Astrocyte of the cerebellum (primary cell): Measurements from ENCODE around the gene KCNN4.

Experiments
- DNase-seq: peaks from one replicate; pipeline ENCODE4 v3.0.0-alpha.2; 2011; ENCODE audit warnings: low read depth
- H3K4me3 ChIP-seq: 2 replicates; pipeline ENCODE4 v1.5.1; 2011; ENCODE audit warnings: mild to moderate bottlenecking, low read depth, low read length, moderate library complexity
- CTCF ChIP-seq: IDR thresholded peaks from 2 replicates; pipeline ENCODE4 v1.5.1; 2012; ENCODE audit warnings: low read length, low read depth, moderate library complexity, mild to moderate bottlenecking; ENCODE audit errors: missing control alignments
- in situ Hi-C: cut with HindIII; loops from 2 replicates; pipeline ENCODE4 v1.10.0; 2017; ENCODE audit warnings: low sequenced_read_pairs

Gene KCNN4

GRCh38 chr19:43774103-43774939, 6.5 kb downstream of the KCNN4 start:
- peak; percentile 73 for TF ChIP-seq CTCF
- peak overlapping the region; percentile 22 for H3K4me3 ChIP-seq
- DNase-seq, result no peak
- in situ Hi-C loops, result loop anchor here (5.0 kb wide), 1 partner anchor 52 kb away; no protein-coding TSS in a partner anchor

- no peak for DNase-seq
- in situ Hi-C loops, result loop anchor here (5.0 kb wide), 1 partner anchor 51 kb away; no protein-coding TSS in a partner anchor
- H3K4me3 ChIP-seq, result no peak overlapping the region
- no peak for TF ChIP-seq CTCF
Observed at GRCh38 chr19:43773725-43774102, 7.1 kb downstream of the KCNN4 start.

GRCh38 chr19:43769256-43769655, 11.5 kb downstream of the KCNN4 start:
- in situ Hi-C loops, result no loop called here
- no peak for DNase-seq
- TF ChIP-seq CTCF, result no peak
- H3K4me3 ChIP-seq, result no peak overlapping the region

GRCh38 chr19:43768273-43769050, 12.3 kb downstream of the KCNN4 start:
- no peak overlapping the region for H3K4me3 ChIP-seq
- in situ Hi-C loops, result no loop called here
- no peak for TF ChIP-seq CTCF
- DNase-seq, result no peak

GRCh38 chr19:43767818-43768217, 13.0 kb downstream of the KCNN4 start:
- H3K4me3 ChIP-seq, result no peak overlapping the region
- in situ Hi-C loops, result no loop called here
- no peak for TF ChIP-seq CTCF
- DNase-seq, result no peak

GRCh38 chr19:43767316-43767715, 13.5 kb downstream of the KCNN4 start:
- H3K4me3 ChIP-seq, result no peak overlapping the region
- in situ Hi-C loops, result no loop called here
- no peak for TF ChIP-seq CTCF

More at GRCh38 chr19:43767316-43767715, 13.5 kb downstream of the KCNN4 start:
- no peak for DNase-seq
